KG1 (cell line): ENCODE results near the gene HNF4A.

Source experiments
- DNase-seq: peaks from one replicate; lab custom pipeline; 2025; lab: John Stamatoyannopoulos, UW

The HNF4A gene

DNA sequence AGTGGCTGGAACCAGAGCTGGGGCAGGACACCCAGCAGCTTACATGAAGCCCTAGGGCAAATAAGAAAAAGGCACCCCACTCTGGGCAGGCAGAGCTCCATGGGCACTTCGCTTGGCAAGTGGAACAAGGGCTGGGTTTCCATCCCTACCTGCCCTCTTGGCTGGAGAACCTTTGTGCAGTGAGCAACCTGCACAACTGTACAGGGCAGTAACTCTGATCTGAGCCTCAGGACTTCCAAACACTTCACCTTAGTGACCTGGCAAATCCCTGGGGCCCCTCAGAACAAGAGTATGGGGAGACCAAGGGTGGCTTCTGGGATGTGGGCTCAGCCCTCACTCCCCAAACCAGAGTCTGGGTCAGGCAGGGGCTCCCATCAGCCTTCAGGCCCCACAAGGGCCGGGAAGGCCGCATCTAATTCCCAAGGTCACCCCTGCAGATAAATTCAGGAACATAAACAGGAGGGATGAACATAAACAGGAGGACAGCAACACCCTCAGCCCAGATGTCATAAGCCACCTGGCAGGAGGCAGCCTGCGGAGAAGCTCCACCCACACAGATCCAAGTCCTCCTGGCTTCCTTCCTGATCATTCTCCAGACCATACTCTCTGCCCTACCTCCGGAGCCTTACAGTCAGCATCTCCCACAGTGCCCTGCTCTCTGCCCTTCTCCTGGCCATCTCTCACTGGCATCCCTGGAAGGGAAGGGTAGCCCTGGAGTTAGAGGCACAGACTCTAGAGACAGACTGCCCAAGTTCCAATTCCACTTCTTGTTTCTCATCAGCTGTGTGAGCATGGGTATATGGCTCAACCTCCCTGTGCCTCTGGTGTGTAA, 37.5 kb downstream of the HNF4A start:
- no peak for DNase-seq

DNA sequence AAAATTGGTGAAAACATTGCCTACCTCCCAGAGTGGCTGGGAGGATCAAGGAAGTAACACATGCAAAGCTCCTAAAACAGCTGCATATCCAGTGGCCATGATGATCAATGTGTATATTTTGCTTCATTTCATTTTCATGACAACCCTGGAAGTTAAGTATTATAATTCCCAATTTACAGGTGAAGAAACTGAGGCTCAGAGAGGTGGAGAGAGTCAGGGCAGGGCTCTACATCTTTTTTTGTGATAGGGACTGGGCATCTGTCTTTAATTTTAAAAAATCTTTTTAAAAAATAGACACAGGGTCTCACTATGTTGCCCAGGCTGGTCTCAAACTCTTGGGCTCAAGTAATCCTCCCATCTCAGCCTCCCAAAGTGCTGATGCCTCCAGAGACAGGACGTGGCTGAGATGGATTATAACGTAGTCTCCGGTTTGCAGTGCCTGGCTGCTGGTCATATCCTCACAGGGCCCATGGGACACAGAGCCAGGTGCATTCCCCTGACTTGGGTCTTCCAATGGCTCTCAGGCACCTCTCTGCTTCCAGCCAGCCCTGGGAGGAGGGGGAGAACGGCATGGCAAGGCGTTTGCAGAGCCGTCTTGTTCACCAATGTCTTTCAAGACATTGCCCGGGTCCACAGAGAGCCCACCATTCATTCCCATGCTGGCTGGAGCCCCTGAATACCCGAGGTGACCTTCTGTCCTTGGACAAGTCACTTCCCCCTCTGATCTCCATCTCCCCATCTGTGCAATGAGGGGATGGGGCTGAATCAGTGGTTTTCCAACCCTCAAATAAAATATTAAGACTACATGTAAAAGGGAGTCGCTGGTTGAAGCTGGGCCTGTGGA, 38.3 kb downstream of the HNF4A start:
- no peak for DNase-seq

DNA sequence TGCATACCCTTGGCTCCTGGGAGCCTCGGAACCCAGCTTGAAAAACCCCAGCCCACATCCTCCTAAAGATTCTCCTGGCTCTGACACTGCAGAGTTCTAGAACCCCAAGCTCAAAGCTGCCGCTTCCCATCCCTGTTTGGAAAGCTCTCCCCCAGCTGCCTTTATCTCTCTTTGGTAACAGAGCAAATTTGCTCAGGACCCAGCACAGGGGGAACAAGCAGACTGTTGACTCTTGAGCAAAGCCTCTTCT, 38.9 kb downstream of the HNF4A start:
- DNase-seq = no peak

DNA sequence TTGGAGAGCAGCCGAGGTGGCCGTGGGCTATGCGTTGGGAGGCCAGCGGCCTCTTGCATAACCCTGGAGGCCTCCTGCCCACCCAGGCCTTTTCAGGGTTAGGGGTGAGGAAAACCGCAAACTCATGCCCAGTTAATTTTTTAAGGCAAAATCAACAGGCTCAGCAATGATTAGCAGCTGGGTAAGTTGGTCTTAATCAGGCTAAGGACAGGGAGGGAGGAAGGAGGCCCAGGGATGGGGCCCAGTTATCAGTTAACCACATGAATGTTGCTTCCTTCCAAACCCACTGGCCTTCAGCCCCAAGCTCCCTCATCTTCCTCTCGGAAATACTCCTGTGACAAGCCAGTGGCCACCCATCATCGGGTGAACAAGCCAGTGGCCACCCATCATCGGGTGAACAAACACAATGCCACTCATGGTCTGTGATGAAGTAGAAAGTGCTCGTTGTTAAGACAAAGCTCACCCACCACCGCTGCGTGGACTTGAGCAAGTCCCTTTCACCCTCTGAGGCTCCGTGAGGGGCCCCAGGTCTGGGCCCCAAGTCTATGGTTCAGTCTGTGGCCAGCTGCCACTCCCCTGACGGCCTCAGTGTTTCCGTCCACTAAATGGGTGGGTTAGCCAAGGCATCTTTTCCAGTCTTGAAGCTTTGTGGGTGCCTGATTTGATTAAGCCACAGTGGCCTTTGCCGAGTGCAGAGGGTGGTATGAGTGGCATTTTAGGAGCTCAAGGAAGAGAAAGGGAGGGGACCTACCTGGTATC, 39.4 kb downstream of the HNF4A start:
- DNase-seq = no peak

DNA sequence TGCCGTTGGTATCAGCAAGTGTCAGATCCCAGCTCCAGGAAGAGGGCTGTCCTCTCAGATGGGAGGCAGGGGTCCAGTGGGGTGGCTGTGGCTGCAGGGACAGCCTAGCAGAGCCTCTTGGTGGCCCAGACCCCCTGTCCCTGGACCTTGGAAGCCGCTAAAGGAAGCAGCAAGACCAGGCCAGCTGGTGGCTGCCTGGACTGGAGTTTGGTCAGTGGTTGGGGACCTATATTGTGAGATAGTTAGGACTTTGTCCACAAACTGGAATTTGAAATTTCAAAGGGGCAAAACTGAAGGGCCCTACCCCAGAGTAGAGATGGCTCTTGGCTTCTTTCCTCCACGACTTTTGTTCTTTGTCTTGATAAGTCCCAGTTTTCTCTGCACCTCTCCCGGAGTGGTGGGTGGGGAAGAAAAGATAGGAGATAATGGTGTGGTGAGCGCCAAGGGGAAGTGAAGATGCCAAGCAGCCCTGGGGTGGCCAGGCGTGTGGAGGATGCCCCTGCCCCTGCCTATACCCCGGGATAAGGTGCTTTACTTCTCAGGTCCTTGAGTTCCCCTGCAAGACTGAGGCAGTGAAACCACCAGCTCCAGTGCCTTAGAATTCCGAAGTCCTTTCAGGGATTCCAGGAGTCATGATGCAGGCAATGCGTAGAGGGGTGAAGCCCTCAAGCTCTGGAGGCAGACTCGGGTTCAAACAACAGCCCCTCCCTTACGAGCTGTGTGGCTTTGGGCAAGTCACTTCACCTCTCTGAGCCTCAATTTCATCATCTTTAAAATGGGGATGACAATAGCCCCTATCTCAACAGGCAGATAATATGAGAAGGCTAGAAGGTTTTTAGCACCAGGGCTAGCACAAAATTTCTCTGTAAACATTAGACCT, 40.2 kb downstream of the HNF4A start:
- DNase-seq = no peak

DNA sequence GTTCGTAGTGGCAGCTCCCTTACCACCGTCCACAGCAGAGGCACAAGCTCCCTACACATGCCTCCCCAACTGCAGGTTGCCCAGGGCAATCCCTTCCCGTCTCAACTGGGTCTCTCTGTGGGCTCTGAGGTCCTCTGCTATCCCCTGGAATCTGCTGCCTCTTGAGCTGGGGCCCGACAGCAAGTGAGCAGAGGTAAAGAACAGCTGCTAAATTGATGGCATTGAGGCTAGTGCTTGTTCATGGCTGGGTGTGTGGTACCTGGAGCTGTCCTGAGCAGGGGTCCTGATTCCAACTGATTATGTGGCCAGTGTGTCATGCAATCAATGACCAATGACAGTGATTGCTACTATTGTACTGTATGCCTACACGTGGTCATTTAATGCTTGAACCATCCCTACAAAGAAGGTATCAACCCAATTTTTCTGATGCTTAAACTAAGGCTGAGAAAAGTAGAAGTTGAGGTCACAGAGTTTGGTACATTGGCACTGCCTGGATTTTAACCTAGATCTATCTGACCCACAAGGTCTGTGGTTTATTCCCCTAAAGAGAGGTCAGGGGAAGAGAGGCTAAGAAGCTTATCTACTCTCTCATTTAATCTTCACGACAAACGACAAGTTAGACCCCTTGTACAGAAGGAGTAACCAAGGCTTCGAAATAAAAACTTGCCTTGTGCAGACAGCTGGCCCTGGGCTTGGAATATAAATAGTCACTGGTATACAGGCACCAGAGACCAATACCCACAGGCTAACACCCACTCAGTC, 41.1 kb downstream of the HNF4A start:
- DNase-seq = no peak

DNA sequence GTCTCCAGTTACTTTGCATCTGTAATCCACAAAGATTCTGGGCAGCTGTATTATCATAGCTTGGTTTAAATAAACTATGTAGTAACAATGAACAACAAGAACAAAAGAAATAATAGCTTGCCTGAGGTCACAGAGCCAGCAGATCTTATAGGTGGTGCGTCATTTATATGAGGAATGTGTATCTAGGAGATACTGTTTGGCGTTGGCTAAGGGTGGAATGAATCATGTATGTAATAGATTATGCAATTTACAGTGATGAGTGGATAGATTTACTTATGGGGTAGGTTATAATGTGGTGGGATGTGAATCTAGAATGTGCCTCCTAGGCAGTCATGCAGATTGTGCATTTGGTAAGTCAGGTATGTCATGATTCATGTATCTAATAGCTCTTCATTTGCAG, 42.8 kb downstream of the HNF4A start:
- no peak for DNase-seq

DNA sequence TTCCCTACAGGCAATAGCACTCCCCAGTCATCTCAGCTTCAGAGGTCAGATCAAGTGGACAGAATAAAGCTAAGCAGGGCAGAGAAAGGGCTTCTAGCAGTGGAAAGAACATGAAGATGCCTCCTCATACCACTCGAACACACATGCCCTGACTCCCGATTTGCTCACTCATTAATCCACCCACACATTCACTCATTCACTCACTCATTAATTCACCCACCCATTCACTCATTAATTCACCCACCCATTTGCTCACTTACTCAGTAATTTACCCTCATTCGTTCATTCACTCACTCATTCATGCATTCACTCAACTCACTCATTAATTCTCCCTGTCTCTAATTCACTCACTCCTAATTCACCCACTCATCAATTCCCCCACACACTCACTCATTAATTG, 43.9 kb downstream of the HNF4A start:
- no peak for DNase-seq

DNA sequence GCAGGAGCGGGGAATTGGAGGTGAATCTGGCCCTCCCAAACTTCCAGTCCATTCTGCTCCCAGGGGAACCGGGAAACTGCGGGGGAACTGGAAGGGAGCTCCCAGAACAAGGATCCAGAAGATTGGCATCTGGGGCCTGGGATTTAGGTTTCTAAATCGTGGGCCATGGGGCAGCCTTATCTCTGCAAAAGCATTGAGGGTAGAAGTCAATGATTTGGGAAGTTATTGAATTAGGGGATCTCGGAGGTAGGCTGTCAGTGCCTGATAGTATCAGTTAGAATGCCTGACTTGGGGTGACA, 45.1 kb downstream of the HNF4A start:
- no peak for DNase-seq

DNA sequence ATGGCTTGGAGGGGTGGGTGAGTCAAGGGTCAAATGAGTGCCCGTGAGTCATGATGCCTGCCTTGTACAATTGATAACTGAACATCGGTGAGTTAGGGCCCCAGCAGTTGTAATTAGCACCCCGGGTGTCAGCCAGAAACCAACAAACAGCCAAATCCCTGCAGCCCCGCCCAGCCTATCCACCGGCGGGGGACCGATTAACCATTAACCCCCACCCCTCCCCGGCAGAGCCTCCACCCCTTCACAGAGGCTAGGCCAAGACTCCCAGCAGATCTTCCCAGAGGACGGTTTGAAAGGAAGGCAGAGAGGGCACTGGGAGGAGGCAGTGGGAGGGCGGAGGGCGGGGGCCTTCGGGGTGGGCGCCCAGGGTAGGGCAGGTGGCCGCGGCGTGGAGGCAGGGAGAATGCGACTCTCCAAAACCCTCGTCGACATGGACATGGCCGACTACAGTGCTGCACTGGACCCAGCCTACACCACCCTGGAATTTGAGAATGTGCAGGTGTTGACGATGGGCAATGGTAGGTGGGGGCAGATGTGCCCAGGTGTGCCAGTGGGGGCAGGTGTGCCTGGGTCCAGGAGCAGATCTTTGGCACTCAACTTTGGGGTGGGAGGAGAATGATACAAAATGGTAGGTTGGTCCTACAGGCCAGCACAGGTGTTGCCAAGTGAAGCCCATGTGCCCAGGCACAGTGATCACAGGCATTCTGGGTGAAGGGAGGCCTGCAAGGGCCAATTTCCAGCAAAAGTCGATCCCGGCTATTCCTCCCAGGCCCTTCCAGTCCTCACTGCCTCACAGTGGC, 45.7 kb downstream of the HNF4A start:
- no peak for DNase-seq

DNA sequence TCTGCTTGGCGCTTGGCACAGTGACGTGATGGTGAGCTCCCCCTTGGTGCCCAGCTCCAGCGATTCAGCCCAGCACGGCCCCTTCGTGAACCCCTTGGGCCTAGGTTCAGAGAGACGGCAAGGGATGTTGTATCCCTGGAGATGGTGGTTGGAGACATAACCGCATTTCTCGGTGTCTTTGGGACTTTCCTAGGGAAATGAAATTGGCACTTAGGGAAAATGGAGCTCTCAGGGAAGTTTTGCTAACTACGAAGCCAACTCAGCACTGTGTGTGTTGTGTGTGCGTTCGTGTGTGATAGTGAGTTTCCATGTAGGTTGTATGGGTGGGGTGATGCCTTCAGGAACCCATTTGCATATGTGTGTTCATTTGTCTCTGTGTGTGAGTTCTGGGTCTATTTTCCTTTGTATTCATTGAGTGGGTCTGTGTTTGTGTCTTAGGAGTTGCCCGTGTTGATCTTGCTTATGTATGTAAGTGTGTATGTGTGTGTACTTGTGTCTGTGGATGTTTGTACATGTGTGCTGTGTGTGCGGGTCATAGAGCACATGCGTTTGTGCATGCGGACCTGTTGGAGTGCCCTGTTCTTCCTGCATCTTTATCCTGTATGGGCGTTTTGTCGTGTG, 46.4 kb downstream of the HNF4A start:
- DNase-seq = no peak

DNA sequence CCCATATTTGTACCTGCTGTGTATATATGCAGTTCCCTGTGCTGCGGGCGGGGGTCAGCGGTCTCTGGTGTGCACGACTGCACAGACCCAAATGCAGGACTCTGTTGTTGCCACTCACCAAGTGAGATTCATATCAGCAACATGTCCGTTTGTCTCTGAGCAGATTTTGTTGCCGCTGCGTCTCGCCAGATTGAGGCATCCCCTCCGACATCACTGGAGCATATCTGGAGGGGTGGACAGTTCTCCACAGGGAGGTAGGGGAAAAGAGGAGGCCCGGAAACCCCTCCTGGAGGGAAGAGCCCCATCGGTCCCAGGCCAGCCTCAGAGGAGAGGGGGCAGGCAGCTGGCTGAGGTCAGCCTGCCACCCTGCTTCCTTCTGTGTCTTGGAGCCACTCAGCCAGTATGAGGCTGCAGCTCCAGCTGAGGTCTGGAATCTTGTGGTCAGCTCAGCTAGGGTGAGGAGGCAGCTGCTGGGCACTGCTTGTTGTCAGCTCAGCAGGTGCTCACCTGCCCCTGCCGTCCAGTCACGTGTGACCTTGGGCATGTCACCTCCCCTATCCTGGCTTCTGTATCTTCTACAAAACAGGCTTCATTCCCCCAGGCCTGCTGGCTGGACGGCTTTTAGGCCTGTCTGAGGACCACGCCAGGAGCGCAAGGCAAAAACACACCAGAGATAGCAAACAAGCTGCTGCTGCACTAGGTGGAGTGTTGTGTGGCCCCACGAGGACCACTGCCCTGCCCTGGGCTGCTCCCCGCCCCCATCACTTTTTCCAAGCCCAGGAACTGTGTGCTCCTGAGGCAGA, 47.1 kb downstream of the HNF4A start:
- DNase-seq = no peak

DNA sequence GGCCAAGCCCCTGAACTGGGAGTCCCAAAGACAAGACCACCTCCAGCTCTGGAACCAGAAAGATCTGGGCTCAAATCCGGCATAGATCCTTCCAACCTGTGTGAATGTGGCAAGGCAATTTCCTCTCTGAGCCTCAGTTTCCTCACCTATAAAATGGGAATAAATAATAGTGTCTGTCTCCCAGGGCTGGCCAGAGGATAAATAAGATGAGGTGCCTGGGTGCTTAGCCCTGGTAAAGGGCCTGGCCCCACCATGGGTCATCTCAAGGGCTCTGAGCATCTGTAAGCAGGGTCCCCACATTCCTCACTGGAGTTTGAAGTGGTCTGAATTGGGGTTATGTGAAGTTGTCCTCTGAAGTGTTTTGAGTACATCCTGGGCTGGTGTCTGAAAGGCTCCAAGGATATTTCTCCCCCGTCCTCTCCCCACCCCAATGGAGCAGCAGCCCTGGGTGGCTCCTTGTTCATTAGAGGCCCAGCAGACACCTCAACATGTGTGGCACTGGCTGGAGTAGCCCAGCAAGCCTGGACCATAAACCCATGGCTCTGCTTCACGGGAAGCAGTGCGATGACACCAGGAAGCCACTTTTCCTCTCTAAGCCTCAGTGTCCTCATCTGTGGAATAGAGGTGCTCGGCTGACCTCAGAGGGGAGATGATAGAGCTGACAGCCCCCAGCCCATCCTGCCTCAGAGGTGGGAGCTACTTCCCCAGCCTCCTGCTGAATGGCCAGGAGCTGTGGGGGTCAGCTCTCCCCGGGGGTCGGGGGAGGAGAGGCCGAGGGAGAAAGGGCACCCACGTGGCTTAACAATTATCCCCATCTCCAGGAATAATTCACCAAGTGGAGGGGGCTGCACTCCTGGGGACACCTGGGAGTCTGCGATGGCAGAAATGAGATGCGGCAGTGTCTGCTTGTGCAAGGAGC, 48.0 kb downstream of the HNF4A start:
- DNase-seq = no peak

DNA sequence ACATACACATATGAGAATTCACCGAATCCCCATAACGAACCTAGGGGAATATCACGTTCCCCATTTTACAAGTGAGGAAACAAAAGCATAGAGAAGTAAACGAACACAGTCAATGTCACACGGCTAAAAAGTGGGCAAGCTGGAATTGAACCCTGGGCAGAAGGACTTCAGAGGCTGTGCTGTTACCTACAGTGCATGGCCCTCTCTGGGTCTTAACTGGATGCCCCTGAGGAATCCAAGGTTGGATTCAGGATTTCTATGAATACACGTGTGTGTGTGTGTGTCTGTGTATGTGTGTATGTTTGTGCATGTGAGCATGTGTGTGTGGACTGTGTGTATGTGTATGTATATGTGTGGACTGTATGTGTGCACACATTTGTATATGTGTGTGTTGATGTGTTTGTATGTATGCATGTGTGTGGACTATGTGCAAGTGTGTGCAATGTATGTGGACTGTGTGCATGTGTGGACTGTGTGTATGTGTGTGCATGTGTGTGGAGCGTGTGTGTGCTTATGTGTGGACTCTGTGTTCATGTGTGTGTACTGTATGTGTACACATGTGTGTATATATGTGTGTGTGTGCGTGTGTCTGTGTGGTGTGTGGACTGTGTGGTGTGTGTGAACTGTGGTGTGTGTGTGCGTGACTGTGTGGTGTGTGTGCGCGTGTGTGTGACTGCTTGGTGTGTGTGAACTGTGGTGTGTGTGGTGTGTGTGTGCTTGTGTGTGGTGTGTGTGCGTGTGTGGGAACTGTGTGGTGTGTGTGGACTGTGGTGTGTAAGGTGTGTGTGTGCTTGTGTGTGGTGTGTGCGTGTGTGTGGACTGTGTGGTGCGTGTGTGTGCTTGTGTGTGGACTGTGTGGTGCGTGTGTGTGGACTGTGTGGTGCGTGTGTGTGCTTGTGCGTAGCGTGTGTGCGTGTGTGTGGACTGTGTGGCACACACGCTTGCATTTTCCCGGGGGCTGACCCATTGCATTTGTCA, 49.0 kb downstream of the HNF4A start:
- DNase-seq = no peak

DNA sequence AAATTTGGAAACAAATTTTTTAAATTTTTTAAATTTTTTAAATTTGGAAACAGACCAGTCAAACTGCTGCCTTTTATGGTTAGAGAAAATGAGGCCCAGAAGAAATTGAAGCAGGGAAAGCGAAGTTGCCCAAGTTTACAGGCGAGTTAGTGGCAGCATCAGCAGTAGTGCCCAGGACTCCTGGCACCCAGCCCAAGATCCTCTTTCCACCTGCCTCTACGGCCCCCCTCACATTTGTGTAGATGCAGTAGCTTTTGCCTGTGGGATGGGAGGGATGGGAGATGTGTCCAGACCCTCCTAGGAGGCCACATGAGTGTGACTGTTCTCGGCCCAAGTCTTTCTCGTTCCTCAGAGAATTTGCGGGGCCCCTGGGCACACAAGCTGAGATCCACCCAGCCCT, 49.8 kb downstream of the HNF4A start:
- DNase-seq = no peak

DNA sequence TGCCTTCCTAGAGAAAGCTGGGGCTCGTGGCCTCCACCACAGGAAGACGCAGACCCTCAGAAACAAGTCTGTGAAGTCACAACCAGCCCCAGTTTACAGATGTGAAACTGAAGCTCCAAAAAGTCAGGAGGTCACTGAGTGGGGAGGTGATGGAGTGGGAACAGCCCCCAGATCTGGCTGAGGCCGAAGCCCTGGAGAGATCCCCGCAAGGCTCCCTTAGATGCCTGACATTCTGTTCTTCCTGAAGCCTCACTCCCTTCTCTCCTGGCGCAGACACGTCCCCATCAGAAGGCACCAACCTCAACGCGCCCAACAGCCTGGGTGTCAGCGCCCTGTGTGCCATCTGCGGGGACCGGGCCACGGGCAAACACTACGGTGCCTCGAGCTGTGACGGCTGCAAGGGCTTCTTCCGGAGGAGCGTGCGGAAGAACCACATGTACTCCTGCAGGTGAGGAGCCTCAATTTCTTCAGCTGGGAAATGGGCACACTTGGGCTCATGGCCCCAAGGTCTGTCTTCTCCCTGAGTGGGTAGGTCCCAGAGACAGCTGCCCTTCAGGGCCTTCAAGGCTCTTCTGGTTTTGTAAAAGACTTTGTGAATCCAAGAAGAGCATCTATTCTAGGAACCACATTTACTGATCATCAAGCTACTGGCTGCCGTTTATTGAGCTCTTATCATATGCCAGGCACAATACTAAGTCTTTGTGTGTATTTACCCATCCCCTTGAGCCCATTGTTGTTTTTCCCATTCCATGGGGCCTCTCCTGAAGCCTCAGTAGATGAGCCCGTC, 50.5 kb downstream of the HNF4A start:
- DNase-seq = no peak
